Glutamatergic neuron (in vitro differentiated cells): ENCODE results near the gene ENTPD5. TPM values are rescaled to one million over a fixed set of nuclear protein-coding genes. Genes with fewer than 3 reads are reported as not detected.

Experiments used
- DNase-seq: peaks from one replicate; pipeline ENCODE4 v3.0.0; 2022
- H3K27ac Mint-ChIP-seq: one replicate; pipeline ENCODE4 v1.8.0; 2020; ENCODE audit warnings: mild to moderate bottlenecking, mixed read lengths, inconsistent platforms; ENCODE audit not compliant: unreplicated experiment
- H3K27me3 Mint-ChIP-seq: one replicate; pipeline ENCODE4 v1.8.0; 2020; ENCODE audit warnings: mild to moderate bottlenecking, moderate library complexity, mixed read lengths, inconsistent platforms; ENCODE audit not compliant: unreplicated experiment
- H3K36me3 Mint-ChIP-seq: one replicate; pipeline ENCODE4 v1.8.0; 2020; ENCODE audit warnings: mild to moderate bottlenecking, mixed read lengths, inconsistent platforms; ENCODE audit not compliant: unreplicated experiment
- H3K4me1 Mint-ChIP-seq: one replicate; pipeline ENCODE4 v1.8.0; 2020; ENCODE audit warnings: mild to moderate bottlenecking, low read depth, mixed read lengths, inconsistent platforms; ENCODE audit not compliant: unreplicated experiment
- H3K4me3 Mint-ChIP-seq: one replicate; pipeline ENCODE4 v1.8.0; 2020; ENCODE audit warnings: mild to moderate bottlenecking, mixed read lengths, inconsistent platforms; ENCODE audit not compliant: unreplicated experiment
- H3K9me3 Mint-ChIP-seq: one replicate; pipeline ENCODE4 v1.8.0; 2020; ENCODE audit warnings: mild to moderate bottlenecking, moderate library complexity, mixed read lengths, inconsistent platforms; ENCODE audit not compliant: unreplicated experiment
- CTCF ChIP-seq: fragments of 200-600 bp; sonication (generic); IDR thresholded peaks from one replicate; pipeline ENCODE4 v1.5.0; 2021; ENCODE audit not compliant: partially characterized antibody, unreplicated experiment
- total RNA-seq: library from RNA; stranded (reverse); fragmentation: NEBNext Ultra II Directional; extraction: Animal tissue kit (Norgen Biotek cat#: 25700); gene quantifications from one replicate; pipeline ENCODE4 v1.2.1, GENCODE V29; 2021; ENCODE audit not compliant: unreplicated experiment

ENTPD5 gene
- total RNA-seq, 1 donor from 2014 or later = 7.8 TPM

GRCh38 chr14:73977896-73978295 lies 41.2 kb downstream of the ENTPD5 start:
- Mint-ChIP-seq H3K27ac (no peak overlapping the region), H3K36me3 (no peaks in the 10 kb centered on the region), H3K4me1 (no peaks in the 10 kb centered on the region), H3K9me3 (no peaks in the 10 kb centered on the region), H3K27me3 (no peaks in the 10 kb centered on the region), H3K4me3 (no peak overlapping the region)
- DNase-seq = no peak
- TF ChIP-seq CTCF = no peak

GRCh38 chr14:73976125-73976524 lies 43.0 kb downstream of the ENTPD5 start:
- H3K4me1 Mint-ChIP-seq = no peaks in the 10 kb centered on the region
- no peak overlapping the region for H3K27ac Mint-ChIP-seq
- TF ChIP-seq CTCF = no peak
- DNase-seq = no peak
- H3K27me3 Mint-ChIP-seq = no peaks in the 10 kb centered on the region
- no peak overlapping the region for H3K4me3 Mint-ChIP-seq
- H3K9me3 Mint-ChIP-seq = no peaks in the 10 kb centered on the region
- H3K36me3 Mint-ChIP-seq = no peaks in the 10 kb centered on the region

- TF ChIP-seq CTCF = no peak
- H3K27ac Mint-ChIP-seq = no peak overlapping the region
- no peaks in the 10 kb centered on the region for H3K36me3 Mint-ChIP-seq
- H3K4me3 Mint-ChIP-seq = no peak overlapping the region
- H3K27me3 Mint-ChIP-seq = peaks cover 2% of the 10 kb centered on the region
- no peaks in the 10 kb centered on the region for H3K9me3 Mint-ChIP-seq
- DNase-seq = no peak
- H3K4me1 Mint-ChIP-seq = peaks cover 3% of the 10 kb centered on the region
Observed at GRCh38 chr14:73973497-73973896, 45.6 kb downstream of the ENTPD5 start.

GRCh38 chr14:73968885-73969284 lies 50.2 kb downstream of the ENTPD5 start:
- H3K27ac Mint-ChIP-seq = peak overlapping the region; percentile 43
- peaks cover 2% of the 10 kb centered on the region for H3K27me3 Mint-ChIP-seq
- no peak for TF ChIP-seq CTCF

GRCh38 chr14:73965216-73965615 lies 53.9 kb downstream of the ENTPD5 start:
- H3K36me3 Mint-ChIP-seq = no peaks in the 10 kb centered on the region
- peak overlapping the region; percentile 59 for H3K27ac Mint-ChIP-seq
- no peak overlapping the region for H3K4me3 Mint-ChIP-seq
- peaks cover 3% of the 10 kb centered on the region for H3K4me1 Mint-ChIP-seq
- TF ChIP-seq CTCF = no peak
- DNase-seq = no peak
- peaks cover 2% of the 10 kb centered on the region for H3K27me3 Mint-ChIP-seq
- H3K9me3 Mint-ChIP-seq = no peaks in the 10 kb centered on the region

More at GRCh38 chr14:73968885-73969284, 50.2 kb downstream of the ENTPD5 start:
- peaks cover 3% of the 10 kb centered on the region for H3K4me1 Mint-ChIP-seq
- H3K4me3 Mint-ChIP-seq = no peak overlapping the region
- no peaks in the 10 kb centered on the region for H3K36me3 Mint-ChIP-seq
- DNase-seq = no peak
- H3K9me3 Mint-ChIP-seq = no peaks in the 10 kb centered on the region
